HG03196 (cell line): ENCODE measurements around the gene PARM1.

Experiments used
- ATAC-seq: cut with Tn5 transposase; IDR thresholded peaks from one replicate; pipeline ENCODE4 v1.9.1; 2021; ENCODE audit not compliant: unreplicated experiment

Gene PARM1

DNA sequence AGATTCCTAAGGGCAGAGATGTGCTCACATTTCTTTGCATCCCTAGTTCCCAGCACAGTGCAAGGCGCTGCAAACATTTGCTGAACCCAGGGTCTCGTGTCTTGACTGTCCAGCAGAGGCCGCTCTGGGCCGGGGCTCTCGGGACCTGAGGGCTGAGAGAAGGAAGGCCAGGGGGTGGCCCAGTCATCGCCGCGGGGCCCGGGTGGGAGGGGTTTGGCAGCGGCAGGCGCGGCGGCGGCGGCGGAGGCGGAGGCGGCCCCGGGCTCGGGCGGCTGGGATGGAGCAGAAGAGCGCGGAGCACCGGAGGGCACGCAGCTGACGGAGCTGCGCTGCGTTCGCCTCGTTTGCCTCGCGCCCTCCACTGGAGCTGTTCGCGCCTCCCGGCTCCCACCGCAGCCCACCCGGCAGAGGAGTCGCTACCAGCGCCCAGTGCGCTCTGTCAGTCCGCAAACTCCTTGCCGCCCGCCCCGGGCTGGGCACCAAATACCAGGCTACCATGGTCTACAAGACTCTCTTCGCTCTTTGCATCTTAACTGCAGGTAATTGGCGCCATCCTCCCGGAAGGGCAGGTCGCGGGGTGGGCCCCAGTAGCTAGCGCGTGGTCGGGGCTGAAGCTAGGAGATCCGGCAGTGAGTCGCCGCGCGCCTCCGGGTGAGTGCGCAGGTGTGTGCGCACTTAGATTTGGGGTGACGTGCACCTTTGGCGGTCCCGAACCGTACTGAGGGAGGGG, at the start of gene PARM1:
Gene PARM1, plus strand, starts transcription at position 285 of the 730 bp plus-strand sequence. Its CDS starts 212 bp downstream, at position 497.
- ATAC-seq, result peak; percentile 76

- no peak for ATAC-seq
Observed at GRCh38 chr4:74884266-74884665, 48.6 kb upstream of the PARM1 start.

DNA sequence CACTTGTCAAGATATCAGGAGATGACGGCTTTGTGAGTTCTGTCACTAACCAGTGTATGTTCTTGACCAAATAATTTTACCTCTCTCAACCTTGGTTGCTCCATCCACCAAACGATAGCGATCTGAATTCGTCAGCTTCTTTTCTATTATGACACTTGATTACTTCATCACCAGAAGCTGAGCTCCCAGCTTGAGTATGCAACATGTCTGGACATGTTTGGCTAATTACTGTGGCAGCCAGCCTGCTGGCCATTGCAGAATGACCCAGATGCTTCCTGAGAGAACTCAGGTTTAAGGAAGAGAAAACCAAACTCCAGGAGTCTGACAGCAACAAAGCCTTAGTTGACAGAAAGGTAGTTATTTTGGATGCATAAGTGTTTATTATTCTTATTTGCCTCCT, 46.4 kb upstream of the PARM1 start:
- no peak for ATAC-seq

GRCh38 chr4:74890341-74890740, 42.6 kb upstream of the PARM1 start:
- no peak for ATAC-seq

- ATAC-seq, result no peak
Observed at GRCh38 chr4:74891037-74891436, 41.9 kb upstream of the PARM1 start.

GRCh38 chr4:74893171-74893570, 39.7 kb upstream of the PARM1 start:
- ATAC-seq, result no peak

- ATAC-seq, result no peak
Observed at GRCh38 chr4:74896595-74896994, 36.3 kb upstream of the PARM1 start.

DNA sequence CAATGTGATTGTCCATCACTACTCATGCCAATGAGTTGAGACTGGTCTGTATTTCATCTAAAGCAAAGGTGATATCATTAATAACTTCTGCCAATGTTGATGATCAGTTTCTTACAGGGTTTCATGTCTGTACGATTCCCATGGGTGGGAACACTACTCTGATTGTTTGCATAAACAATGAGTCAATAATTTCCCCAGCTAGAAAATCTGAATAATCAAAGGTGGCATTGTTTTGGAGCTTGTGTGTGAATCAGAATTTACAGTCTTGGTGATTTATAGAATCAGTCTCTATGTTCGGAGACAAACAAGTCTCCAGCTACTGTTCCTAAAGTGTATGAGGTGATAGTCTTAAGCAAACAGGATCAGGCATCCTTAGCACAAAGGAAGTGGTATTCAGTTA, 35.5 kb upstream of the PARM1 start:
- no peak for ATAC-seq

GRCh38 chr4:74900862-74901261, 32.1 kb upstream of the PARM1 start:
- ATAC-seq, result no peak

- no peak for ATAC-seq
Observed at GRCh38 chr4:74904509-74905065, 28.3 kb upstream of the PARM1 start.

DNA sequence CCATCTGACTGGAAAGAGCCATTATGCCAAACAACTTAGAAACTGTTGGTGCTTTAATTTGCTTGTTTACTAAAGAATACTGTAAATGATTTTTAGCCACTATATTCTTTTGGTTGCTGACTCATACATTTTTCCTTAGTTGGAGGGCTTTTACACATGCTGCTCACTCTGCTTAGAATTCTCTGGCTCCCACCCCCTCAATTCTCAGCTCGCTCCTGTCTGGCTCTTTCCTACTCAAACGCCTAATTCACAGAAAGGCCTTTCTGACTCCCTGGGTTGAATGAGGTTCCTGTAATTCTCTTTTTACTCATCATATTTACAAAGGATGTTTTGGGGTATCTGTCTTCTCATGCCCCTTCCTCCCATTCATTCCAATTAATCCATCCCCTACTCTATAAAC, 26.1 kb upstream of the PARM1 start:
- ATAC-seq, result no peak

GRCh38 chr4:74919783-74920182, 13.1 kb upstream of the PARM1 start:
- ATAC-seq, result no peak

DNA sequence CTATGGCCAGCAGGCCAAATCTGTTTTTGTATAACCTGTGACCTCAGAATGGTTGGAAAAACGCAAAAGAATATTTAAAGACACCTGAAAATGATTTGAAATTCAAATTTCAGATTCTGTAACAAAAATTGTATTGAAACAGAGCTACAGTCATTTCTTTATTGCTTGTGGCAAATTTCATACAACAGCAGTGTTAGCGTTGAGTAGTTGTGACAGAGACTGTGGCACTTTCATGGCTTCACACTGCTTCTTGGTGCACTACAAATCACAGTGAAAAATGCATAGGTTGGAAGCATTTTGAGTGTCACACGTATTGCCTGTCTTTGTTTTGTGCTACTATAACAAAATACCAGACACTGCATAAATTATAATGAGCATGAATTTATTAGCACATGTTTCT, 12.2 kb upstream of the PARM1 start:
- no peak for ATAC-seq

DNA sequence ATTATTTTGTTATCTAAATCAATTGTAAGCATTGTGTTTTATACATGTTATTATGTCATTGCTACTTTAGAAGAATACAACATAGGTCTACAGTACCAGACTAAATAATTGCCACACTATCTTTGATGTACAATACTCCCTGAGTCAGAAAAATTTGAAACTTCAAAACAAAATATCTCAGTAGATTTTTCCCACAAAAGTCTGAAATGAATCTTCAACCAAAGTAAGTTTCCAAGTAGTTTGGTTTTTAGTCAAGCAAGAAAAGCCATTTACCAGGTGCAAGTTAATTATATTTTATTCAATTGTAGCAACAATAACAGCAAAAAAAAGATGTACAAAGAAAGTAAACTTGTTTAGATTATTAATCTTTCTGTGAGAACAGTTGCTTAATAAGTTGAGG, 11.4 kb upstream of the PARM1 start:
- ATAC-seq, result no peak

DNA sequence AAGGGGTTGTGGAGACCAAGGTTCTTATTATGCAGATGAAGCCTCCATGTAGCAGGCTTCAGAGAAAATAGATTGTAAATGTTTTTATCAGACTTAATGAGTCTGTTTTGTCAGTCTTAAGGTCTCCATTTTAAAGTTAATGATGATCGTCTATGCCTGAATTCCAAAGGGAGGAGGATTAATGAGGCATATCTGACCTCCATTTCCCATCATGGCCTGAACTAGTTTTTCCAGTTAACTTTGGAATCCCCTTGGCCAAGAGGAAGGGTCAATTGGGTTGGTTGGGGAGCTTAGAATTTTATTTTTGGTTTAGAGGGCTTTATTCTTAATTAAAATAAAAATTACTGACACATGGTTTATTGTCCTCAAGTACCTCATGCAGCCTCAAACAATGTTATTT, 6.9 kb upstream of the PARM1 start:
- ATAC-seq, result no peak

DNA sequence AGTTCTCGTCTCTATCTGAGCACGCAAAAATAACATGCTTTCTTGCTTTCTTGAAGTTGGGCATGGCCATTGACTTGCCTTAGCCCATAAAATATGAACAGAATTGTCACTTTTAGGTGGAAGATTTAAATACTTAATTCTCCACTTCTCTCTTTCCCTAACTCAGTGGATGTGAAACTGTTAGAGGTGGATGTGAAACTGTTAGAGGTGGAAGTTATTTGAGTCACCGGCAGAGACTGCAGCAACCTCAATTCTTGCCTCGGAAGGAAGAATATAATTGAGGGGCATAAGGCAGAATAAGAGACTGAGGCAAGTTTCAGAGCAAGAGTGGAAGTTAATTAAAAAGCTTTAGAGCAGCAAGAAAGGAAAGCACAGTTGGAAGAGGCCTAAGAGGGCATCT, 2.8 kb upstream of the PARM1 start:
- no peak for ATAC-seq

DNA sequence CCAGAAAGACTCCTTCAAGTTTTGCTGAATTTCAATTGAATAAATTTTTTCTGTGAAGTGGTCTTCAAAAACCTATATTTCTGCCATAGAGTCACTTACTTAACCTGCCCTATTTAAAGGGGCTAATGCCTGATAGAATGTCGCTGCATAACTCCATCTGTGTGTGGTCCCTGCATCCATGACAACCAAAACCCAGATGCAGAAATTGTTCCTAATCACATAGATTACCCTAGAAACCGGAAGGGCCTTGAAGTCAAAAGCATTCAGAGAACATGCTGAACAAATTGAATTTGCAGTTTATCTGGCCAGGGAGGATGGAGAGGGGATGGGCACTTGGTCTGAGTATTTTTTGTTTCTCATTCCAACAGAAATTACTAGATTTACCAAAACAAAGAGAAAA, 1.5 kb upstream of the PARM1 start:
- no peak for ATAC-seq

DNA sequence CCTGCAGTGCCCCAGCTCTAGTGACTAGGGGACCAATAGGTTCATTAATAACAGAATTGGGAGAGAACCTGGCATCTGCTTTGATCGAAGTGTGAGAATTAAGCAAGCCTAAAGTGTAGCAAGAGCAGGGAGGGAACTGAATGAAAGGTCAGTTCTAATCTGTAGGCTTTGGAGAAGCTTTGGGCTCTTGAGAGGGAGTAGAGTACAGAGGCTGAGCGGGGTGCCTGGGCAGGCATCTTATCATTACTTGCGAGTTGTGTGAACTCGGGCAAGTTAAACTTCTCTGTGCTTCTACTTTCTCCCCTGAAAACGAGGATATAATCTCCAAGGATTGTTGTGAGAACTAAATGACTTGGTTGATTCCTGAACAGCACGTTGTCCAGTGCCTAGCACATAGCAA, 906 bp upstream of the PARM1 start:
- no peak for ATAC-seq

DNA sequence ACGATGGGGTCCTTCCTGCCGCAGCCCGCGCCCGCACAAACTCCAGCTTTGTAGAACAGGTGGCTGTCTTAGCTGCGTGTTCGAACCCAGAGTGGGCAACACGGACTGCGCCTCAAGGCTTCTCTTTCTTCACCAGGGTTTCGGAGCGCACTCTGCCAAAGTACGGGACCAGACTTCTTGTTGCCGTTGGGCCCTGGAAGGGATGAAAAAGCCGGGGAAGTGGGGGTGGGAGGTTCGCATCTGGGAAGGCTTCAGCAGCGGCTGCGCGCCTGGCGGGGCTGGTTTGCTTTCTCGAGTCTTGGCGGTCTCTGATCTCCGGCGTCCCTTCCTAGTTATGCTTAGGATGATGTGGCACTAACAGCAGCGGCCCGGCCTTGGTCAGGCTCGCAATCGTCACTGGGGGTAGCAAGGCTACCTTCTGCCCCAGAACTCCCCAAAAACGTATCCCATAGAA, 673 bp downstream of the PARM1 start:
- no peak for ATAC-seq

GRCh38 chr4:74934016-74934831, 1.3 kb downstream of the PARM1 start:
- no peak for ATAC-seq

GRCh38 chr4:74934888-74935287, 2.0 kb downstream of the PARM1 start:
- no peak for ATAC-seq

DNA sequence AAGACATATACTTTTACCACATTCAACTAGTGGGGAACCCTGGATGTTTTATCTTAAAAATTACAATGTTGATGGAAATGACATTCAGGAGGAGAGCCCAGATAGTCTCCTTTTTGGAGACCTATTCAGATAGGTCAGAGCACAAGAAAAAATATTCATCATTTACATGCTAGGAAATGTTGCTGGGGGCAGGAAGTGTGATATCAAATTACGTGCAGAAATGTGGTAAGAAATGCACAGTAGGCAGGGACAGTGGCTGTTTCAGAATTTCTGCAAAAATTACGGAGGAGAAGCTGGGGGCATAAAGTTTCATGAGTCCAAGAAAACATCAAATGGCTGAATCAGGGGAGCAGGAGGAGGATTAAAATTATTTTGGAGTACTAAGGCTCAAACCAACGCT, 8.2 kb downstream of the PARM1 start:
- no peak for ATAC-seq
